SU-DHL-6 (cell line): Measurements from ENCODE around the gene BRD1.

Experiments used
- H2AFZ ChIP-seq: fragments of 200-600 bp; sonication (generic); 2 replicates; pipeline ENCODE4 v1.6.1; 2014; ENCODE audit warnings: low read depth, mild to moderate bottlenecking, moderate library complexity, mixed read lengths, antibody characterized with exemption, low read length; ENCODE audit not compliant: severe bottlenecking
- H3F3A ChIP-seq: fragments of 200-600 bp; shearing (Covaris generic); 2 replicates; pipeline ENCODE4 v1.6.0; 2016; ENCODE audit warnings: antibody characterized with exemption, mild to moderate bottlenecking; ENCODE audit not compliant: insufficient read depth
- H3K27ac ChIP-seq: fragments of 200-600 bp; sonication (generic); 2 replicates; pipeline ENCODE4 v1.5.1; 2016; ENCODE audit warnings: low read depth, mild to moderate bottlenecking, low read length, moderate library complexity, mixed read lengths
- H3K27me3 ChIP-seq: fragments of 200-600 bp; sonication (generic), shearing (Covaris generic); 2 replicates; pipeline ENCODE4 v1.6.0; 2014; ENCODE audit warnings: mild to moderate bottlenecking, low read length
- H3K36me3 ChIP-seq: fragments of 200-600 bp; sonication (generic); 2 replicates; pipeline ENCODE4 v1.6.1; 2014; ENCODE audit warnings: mild to moderate bottlenecking, low read length, mixed read lengths
- H3K4me2 ChIP-seq: fragments of 300-600, 200-600 bp; shearing (Covaris generic), sonication (generic); 2 replicates; pipeline ENCODE4 v1.6.0; 2014; ENCODE audit warnings: low read length, low read depth, mild to moderate bottlenecking; ENCODE audit not compliant: poor library complexity, severe bottlenecking
- H3K4me3 ChIP-seq: fragments of 200-600 bp; sonication (generic); 2 replicates; pipeline ENCODE4 v1.5.1; 2014; ENCODE audit warnings: antibody characterized with exemption, low read length, mild to moderate bottlenecking, mixed read lengths; ENCODE audit not compliant: insufficient read depth, poor library complexity, severe bottlenecking
- H3K79me2 ChIP-seq: fragments of 200-600 bp; sonication (generic); 2 replicates; pipeline ENCODE4 v1.6.1; 2014; ENCODE audit warnings: mild to moderate bottlenecking, low read length, moderate library complexity; ENCODE audit not compliant: insufficient read depth
- H3K9ac ChIP-seq: fragments of 200-600 bp; sonication (generic); 2 replicates; pipeline ENCODE4 v1.7.0; 2014; ENCODE audit warnings: mild to moderate bottlenecking, low read length
- H3K9me2 ChIP-seq: fragments of 200-600 bp; sonication (generic); replicated peaks from 2 replicates; pipeline ENCODE4 v1.6.1; 2014; ENCODE audit warnings: low read length; ENCODE audit not compliant: insufficient read depth
- H3K9me3 ChIP-seq: fragments of 200-600 bp; sonication (generic); 2 replicates; pipeline ENCODE4 v1.6.1; 2014; ENCODE audit warnings: low read length, mixed read lengths; ENCODE audit not compliant: insufficient read depth
- H4K20me1 ChIP-seq: fragments of 200-600 bp; sonication (generic); 2 replicates; pipeline ENCODE4 v1.6.1; 2014; ENCODE audit warnings: low read depth, mild to moderate bottlenecking, antibody characterized with exemption, low read length, moderate library complexity, mixed read lengths
- EZH2phosphoT487 ChIP-seq: fragments of 200-600 bp; sonication (generic), shearing (Covaris generic); conservative IDR thresholded peaks from 2 replicates; pipeline ENCODE4 v1.6.1; 2018; ENCODE audit warnings: mild to moderate bottlenecking, antibody characterized with exemption, low read length, moderate library complexity, mixed read lengths
- TF ChIP-seq, protein P1 (sequence below): fragments of 200-600 bp; sonication (generic); IDR thresholded peaks from one replicate; pipeline ENCODE4 v1.5.1; 2017; ENCODE audit warnings: antibody characterized with exemption, mild to moderate bottlenecking, low read length, moderate library complexity; ENCODE audit not compliant: insufficient read depth, poor library complexity, severe bottlenecking

The BRD1 gene

DNA sequence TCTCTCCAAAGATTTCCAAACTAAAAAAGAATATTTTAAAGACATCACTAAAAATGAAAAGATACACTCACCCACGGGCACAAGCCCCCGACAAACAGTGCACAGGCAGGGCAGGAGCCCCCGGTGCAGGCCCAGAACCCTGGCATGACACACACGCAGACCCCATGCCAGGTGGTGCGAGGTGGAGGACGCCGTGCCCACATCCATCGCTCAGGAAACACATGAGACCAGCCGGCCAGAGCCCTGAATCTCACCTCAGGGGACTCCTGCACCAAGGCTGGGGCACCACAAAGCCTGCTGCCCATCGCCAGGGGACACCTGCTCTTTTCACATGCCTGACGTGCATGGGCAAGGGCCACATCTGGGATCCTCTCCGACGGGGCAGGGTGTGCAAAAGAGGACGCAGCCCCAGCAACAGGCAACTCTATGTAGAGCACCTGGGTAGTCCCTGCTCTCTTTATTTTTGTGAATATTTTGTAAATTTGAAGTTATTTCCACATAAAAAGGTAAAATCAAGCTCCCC, 13.4 kb downstream of the BRD1 start:
- H2AFZ ChIP-seq, result no peak overlapping the region
- TF ChIP-seq EZH2phosphoT487, result no peak
- TF ChIP-seq, protein P1, sequence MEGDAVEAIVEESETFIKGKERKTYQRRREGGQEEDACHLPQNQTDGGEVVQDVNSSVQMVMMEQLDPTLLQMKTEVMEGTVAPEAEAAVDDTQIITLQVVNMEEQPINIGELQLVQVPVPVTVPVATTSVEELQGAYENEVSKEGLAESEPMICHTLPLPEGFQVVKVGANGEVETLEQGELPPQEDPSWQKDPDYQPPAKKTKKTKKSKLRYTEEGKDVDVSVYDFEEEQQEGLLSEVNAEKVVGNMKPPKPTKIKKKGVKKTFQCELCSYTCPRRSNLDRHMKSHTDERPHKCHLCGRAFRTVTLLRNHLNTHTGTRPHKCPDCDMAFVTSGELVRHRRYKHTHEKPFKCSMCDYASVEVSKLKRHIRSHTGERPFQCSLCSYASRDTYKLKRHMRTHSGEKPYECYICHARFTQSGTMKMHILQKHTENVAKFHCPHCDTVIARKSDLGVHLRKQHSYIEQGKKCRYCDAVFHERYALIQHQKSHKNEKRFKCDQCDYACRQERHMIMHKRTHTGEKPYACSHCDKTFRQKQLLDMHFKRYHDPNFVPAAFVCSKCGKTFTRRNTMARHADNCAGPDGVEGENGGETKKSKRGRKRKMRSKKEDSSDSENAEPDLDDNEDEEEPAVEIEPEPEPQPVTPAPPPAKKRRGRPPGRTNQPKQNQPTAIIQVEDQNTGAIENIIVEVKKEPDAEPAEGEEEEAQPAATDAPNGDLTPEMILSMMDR, result no peak
- H3K4me3 ChIP-seq, result no peak overlapping the region
- H3F3A ChIP-seq, result no peaks in the 10 kb centered on the region
- peaks cover 7% of the 10 kb centered on the region for H4K20me1 ChIP-seq
- no peaks in the 10 kb centered on the region for H3K9me2 ChIP-seq
- H3K79me2 ChIP-seq, result peaks cover 88% of the 10 kb centered on the region
- H3K9ac ChIP-seq, result no peak overlapping the region
- no peaks in the 10 kb centered on the region for H3K36me3 ChIP-seq
- H3K27me3 ChIP-seq, result no peaks in the 10 kb centered on the region
- no peak overlapping the region for H3K4me2 ChIP-seq
- H3K27ac ChIP-seq, result no peak overlapping the region
- no peaks in the 10 kb centered on the region for H3K9me3 ChIP-seq

DNA sequence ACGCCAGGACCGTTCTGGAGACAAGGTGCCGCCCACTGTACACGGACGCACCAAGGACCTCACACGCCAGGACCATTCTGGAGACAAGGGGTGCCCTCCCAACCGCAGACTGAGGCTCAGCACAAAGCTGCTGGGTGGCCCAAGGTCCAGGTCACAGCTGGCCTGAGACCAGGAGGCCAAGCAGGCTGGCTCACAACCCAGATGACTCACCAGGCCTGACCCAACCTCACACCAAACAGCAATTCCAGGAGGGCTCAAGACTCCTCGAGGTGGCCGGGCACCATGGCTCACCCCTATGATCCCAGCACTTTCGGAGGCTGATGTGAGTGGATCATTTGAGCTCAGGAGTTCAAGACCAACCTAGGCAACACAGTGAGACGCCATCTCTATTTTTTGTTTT, 14.8 kb downstream of the BRD1 start:
- Histone ChIP-seq H3K9me3 (no peaks in the 10 kb centered on the region), H3K4me2 (no peak overlapping the region), H3K79me2 (peaks cover 91% of the 10 kb centered on the region), H3K27me3 (no peaks in the 10 kb centered on the region), H3F3A (no peaks in the 10 kb centered on the region), H3K4me3 (no peak overlapping the region), H3K9me2 (no peaks in the 10 kb centered on the region), H4K20me1 (peaks cover 7% of the 10 kb centered on the region), H3K9ac (no peak overlapping the region), H2AFZ (no peak overlapping the region), H3K27ac (no peak overlapping the region), H3K36me3 (no peaks in the 10 kb centered on the region)
- no peak for TF ChIP-seq EZH2phosphoT487
- TF ChIP-seq, protein P1, result no peak

DNA sequence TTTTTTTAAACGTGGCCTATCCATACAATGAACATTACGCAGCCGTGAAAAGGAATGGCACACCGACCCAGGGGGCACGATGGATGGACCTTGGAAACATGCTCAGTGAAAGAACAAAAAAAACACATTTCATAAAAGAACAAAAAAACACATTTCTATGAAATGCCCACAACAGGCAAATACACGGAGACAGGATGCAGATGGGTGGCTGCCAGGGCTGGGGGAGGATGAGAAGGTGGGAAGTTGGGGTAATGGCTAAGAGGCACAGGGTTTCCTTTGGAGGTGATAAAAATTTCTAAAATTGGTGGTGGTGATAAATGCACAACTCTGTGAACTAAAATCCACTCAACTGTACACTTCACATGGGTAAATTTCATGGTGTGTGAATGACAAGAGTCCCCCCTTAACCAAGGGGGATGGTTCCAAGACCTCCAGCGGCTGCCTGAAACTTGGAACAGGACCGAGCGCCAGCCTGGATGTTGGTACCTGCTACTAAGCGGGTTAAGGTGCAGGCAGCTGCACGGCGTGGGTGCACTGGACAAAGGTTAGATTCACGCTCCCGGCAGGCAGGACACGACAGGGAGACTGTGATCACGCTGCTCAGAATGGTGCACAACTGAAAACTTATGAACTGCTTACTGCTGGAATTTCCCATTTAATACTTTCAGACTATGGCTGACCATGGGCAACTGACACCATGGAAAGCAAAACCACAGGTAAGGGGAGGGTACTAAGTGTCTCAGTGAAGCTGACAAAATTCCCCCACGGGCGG, 16.5 kb downstream of the BRD1 start:
- Histone ChIP-seq H3K9me3 (no peaks in the 10 kb centered on the region), H3K36me3 (no peaks in the 10 kb centered on the region), H3F3A (no peaks in the 10 kb centered on the region), H3K79me2 (peaks cover 92% of the 10 kb centered on the region), H3K9me2 (no peaks in the 10 kb centered on the region), H3K9ac (no peak overlapping the region), H3K27me3 (no peaks in the 10 kb centered on the region), H3K4me2 (no peak overlapping the region), H2AFZ (no peak overlapping the region), H4K20me1 (peaks cover 7% of the 10 kb centered on the region; the same call in 1 of the 2 replicates), H3K27ac (no peak overlapping the region), H3K4me3 (no peak overlapping the region)
- no peak for TF ChIP-seq EZH2phosphoT487
- TF ChIP-seq, protein P1, result no peak
